Lung (tissue), 12 donors: Measurements from ENCODE around the gene ADARB1. TPM values are rescaled to one million over a fixed set of nuclear protein-coding genes. Genes with fewer than 3 reads are reported as not detected.
"Not testable (repeated sequence)": the region's sequence is repeated elsewhere in the genome, so short reads cannot be mapped to it uniquely, and the experiment has no call there.

Experiments used
- ATAC-seq: fragments of 200-7000 bp; cut with Tn5 transposase; one replicate; pipeline ENCODE4 v1.9.1; 2020; ENCODE audit warnings: moderate number of reproducible peaks; ENCODE audit not compliant: insufficient read depth, low FRiP score
- DNase-seq, 3 donors: peaks; one replicate each; pipeline ENCODE4 v3.0.0-alpha.2; 2013 to 2017
- H3K27ac ChIP-seq, 2 donors: one replicate each; pipeline ENCODE4 v1.5.1; 2013; ENCODE audit warnings: mild to moderate bottlenecking in 2 of 2, moderate library complexity in 2 of 2, control low read depth in 1 of 2, inconsistent platforms in 1 of 2, low read depth in 1 of 2, low read length in 1 of 2
- H3K27me3 ChIP-seq, 3 donors: one replicate each; pipeline ENCODE4 v1.5.1; 2013; ENCODE audit warnings: low read length in 2 of 3; ENCODE audit not compliant: control insufficient read depth in 3 of 3, insufficient read depth in 3 of 3
- H3K36me3 ChIP-seq, 4 donors: one replicate each; pipeline ENCODE4 v1.5.1; 2013; ENCODE audit warnings: low read length in 4 of 4, mild to moderate bottlenecking in 1 of 4, moderate library complexity in 1 of 4; ENCODE audit not compliant: control insufficient read depth in 4 of 4, insufficient read depth in 4 of 4
- H3K4me1 ChIP-seq, 5 donors: one replicate each; pipeline ENCODE4 v1.5.1; 2013; ENCODE audit warnings: low read length in 5 of 5, mild to moderate bottlenecking in 2 of 5, moderate library complexity in 1 of 5; ENCODE audit not compliant: control insufficient read depth in 5 of 5, insufficient read depth in 5 of 5
- H3K4me3 ChIP-seq: one replicate; pipeline ENCODE4 v1.5.1; 2013; ENCODE audit warnings: mild to moderate bottlenecking, control low read depth, moderate library complexity
- H3K9ac ChIP-seq, 2 donors: one replicate each; pipeline ENCODE4 v1.5.1; 2013; ENCODE audit warnings: low read length in 2 of 2, control low read depth in 1 of 2; ENCODE audit not compliant: insufficient read depth in 1 of 2
- H3K9me3 ChIP-seq, 4 donors: one replicate each; pipeline ENCODE4 v1.5.1; 2013; ENCODE audit warnings: low read length in 3 of 4, mild to moderate bottlenecking in 1 of 4, moderate library complexity in 1 of 4; ENCODE audit not compliant: control insufficient read depth in 4 of 4, insufficient read depth in 3 of 4
- CTCF ChIP-seq: IDR thresholded peaks from 2 replicates; pipeline ENCODE4 v1.5.1; 2012; ENCODE audit warnings: mild to moderate bottlenecking; ENCODE audit errors: control extremely low read depth, extremely low read depth
- WGBS, 2 donors: extraction: QIAGEN DNeasy Blood & Tissue Kit; methylation state at CpG; one replicate each; pipeline ENCODE4 v1.1.7; 2013; 5-methylcytosine and 5-hydroxymethylcytosine counted together
- polyA plus RNA-seq, 2 donors: library from polyadenylated mRNA; stranded (reverse); fragments of 200-250 nt; gene quantifications; one replicate each; pipeline ENCODE4 v1.2.1, GENCODE V29; 2013
- total RNA-seq, 2 donors: library from RNA; depleted of rRNA in 1 of 2; stranded (reverse); fragments of >200 nt in 1 of 2; gene quantifications; one replicate each; pipeline ENCODE4 v1.2.1, GENCODE V29; 2014 to 2021
- donor health status: control.
- donor health status: control.
- donor health status: Bipolar disorder and iron deficiency.
- donor health status: healthy.
- donor health status: DM: yes; HTN: yes; CAD: no.

ADARB1 gene
- total and polyA plus RNA-seq, 4 donors: 13.4 to 47.7 (median 32.6) TPM

GRCh38 chr21:45132841-45133573 is 58.6 kb downstream of the ADARB1 start:
- no peak for ATAC-seq
- H3K9ac ChIP-seq: no peak overlapping the region
- H3K27ac ChIP-seq: peak overlapping the region; percentile 48 to 59
- peak; percentile 49 to 75 (median 50) for DNase-seq
- no peak overlapping the region for H3K4me3 ChIP-seq
- H3K9me3 ChIP-seq: no peaks in the 10 kb centered on the region
- no peak for TF ChIP-seq CTCF
- peaks cover 0 to 4% (median 2%) of the 10 kb centered on the region in 4 donors for H3K36me3 ChIP-seq
- H3K4me1 ChIP-seq: peaks cover 10 to 33% (median 11%) of the 10 kb centered on the region in 5 donors
- no peaks in the 10 kb centered on the region for H3K27me3 ChIP-seq
- WGBS, 2 donors: 27 to 45% methylated on average over 13 of the region's 13 CpGs

GRCh38 chr21:45133574-45134278 is 59.3 kb downstream of the ADARB1 start:
- 92 to 96% methylated on average over 33 to 60 of the region's 60 CpGs for WGBS, 2 donors
- peaks cover 10 to 33% (median 11%) of the 10 kb centered on the region in 5 donors for H3K4me1 ChIP-seq
- not testable (repeated sequence) for H3K9ac ChIP-seq, H3K36me3 ChIP-seq, DNase-seq, H3K9me3 ChIP-seq, ATAC-seq, H3K27me3 ChIP-seq, H3K4me3 ChIP-seq
- H3K27ac ChIP-seq: peak overlapping the region in 1 of 2 donors; percentile 59

- Histone ChIP-seq H3K4me3 (no peak overlapping the region), H3K27me3 (no peaks in the 10 kb centered on the region), H3K4me1 (peaks cover 7 to 29% (median 10%) of the 10 kb centered on the region in 5 donors), H3K36me3 (peaks cover 0 to 4% (median 2%) of the 10 kb centered on the region in 4 donors), H3K9me3 (no peaks in the 10 kb centered on the region), H3K9ac (no peak overlapping the region), H3K27ac (no peak overlapping the region)
- TF ChIP-seq CTCF: no peak
- WGBS, 2 donors: 92 to 98% methylated on average over 24 to 29 of the region's 29 CpGs
- ATAC-seq: no peak
- DNase-seq: no peak
These were observed 60.1 kb downstream of the ADARB1 start for GRCh38 chr21:45134279-45135076.
